Sigmoid colon (tissue), 7 donors: ENCODE measurements around the gene ARHGEF28. TPM values are rescaled to one million over a fixed set of nuclear protein-coding genes. Genes with fewer than 3 reads are reported as not detected.

Source experiments
- DNase-seq: peaks from one replicate; pipeline ENCODE4 v3.0.0-alpha.2; 2019
- H3K27ac ChIP-seq, 4 donors: fragments of 200-600 bp; sonication (generic); one replicate each; pipeline ENCODE4 v1.5.1; 2016 to 2019; ENCODE audit warnings: mild to moderate bottlenecking in 1 of 4
- H3K27me3 ChIP-seq, 3 donors: fragments of 200-600 bp; sonication (generic); one replicate each; pipeline ENCODE4 v1.5.1; 2019; ENCODE audit warnings: mild to moderate bottlenecking in 1 of 3
- H3K36me3 ChIP-seq, 4 donors: fragments of 200-600 bp; sonication (generic); one replicate each; pipeline ENCODE4 v1.5.1; 2016 to 2019
- H3K4me1 ChIP-seq, 4 donors: fragments of 200-600 bp; sonication (generic); one replicate each; pipeline ENCODE4 v1.5.1; 2017 to 2019
- H3K4me3 ChIP-seq, 4 donors: fragments of 200-600 bp; sonication (generic); one replicate each; pipeline ENCODE4 v1.5.1; 2017 to 2019; ENCODE audit warnings: mild to moderate bottlenecking in 2 of 4, moderate library complexity in 1 of 4
- H3K9me3 ChIP-seq, 4 donors: fragments of 200-600 bp in 3 of 4; sonication (generic) in 3 of 4; one replicate each; pipeline versions ENCODE4 v1.5.1 to v1.6.1; 2013 to 2019
- CTCF ChIP-seq, 4 experiments: fragments of 450-650 bp in 3 of 4; fragments of 200-600 bp in 1 of 4; IDR thresholded peaks; one replicate each; pipeline ENCODE4 v1.5.1; 2016 to 2019; ENCODE audit warnings: antibody characterized with exemption in 4 of 4, mild to moderate bottlenecking in 3 of 4, moderate library complexity in 2 of 4
- EP300 ChIP-seq, 4 donors: sonication (generic); formaldehyde crosslinking; IDR thresholded peaks; one replicate each; pipeline ENCODE4 v1.6.1; 2017; ENCODE audit warnings: antibody characterized with exemption in 4 of 4
- POLR2A ChIP-seq, 2 donors: fragments of 450-650 bp; IDR thresholded peaks; one replicate each; pipeline ENCODE4 v1.6.1; 2016; ENCODE audit warnings: antibody characterized with exemption in 2 of 2, mild to moderate bottlenecking in 2 of 2, moderate library complexity in 2 of 2
- POLR2AphosphoS5 ChIP-seq, 4 donors: sonication (generic); formaldehyde crosslinking; IDR thresholded peaks; one replicate each; pipeline ENCODE4 v1.6.1; 2017; ENCODE audit warnings: antibody characterized with exemption in 4 of 4
- WGBS, 2 donors: extraction: QIAGEN DNeasy Blood & Tissue Kit; methylation state at CpG; one replicate each; pipeline ENCODE4 v1.1.7; 2013; 5-methylcytosine and 5-hydroxymethylcytosine counted together
- intact Hi-C: fragments of 100-400 bp; cut with DNase I; formaldehyde crosslinking; loops from one replicate; pipeline ENCODE4 v1.15.1; 2023
- polyA plus RNA-seq, 3 donors: library from polyadenylated mRNA; stranded (reverse); fragments of 200-250 nt; gene quantifications; one replicate each; pipeline ENCODE4 v1.2.3, GENCODE V29; 2013
- total RNA-seq, 4 donors: library from RNA; depleted of rRNA; stranded (reverse); fragments of >200 nt; gene quantifications; one replicate each; pipeline ENCODE4 v1.1.0, GENCODE V29; 2016
- donor health status: healthy with polysubstance abuse.
- donor health status: Bipolar disorder and iron deficiency.
- donor health status: healthy.

ARHGEF28 gene
- total and polyA plus RNA-seq, 7 donors = 3.0 to 6.9 (median 3.7) TPM

- Histone ChIP-seq H3K27me3 (no peaks in the 10 kb centered on the region), H3K36me3 (no peaks in the 10 kb centered on the region), H3K4me3 (no peak overlapping the region), H3K27ac (no peak overlapping the region), H3K4me1 (no peaks in the 10 kb centered on the region), H3K9me3 (no peaks in the 10 kb centered on the region)
- DNase-seq = no peak
- 76 to 93% methylated on average over 7 of the region's 7 CpGs for WGBS, 2 donors
- intact Hi-C loops = no loop called here
- TF ChIP-seq EP300 (IDR thresholded peaks at IDR 0.05) = no peak
- TF ChIP-seq CTCF (IDR thresholded peaks at IDR 0.05) = no peak
- TF ChIP-seq POLR2A (IDR thresholded peaks at IDR 0.05) = no peak
- no peak for TF ChIP-seq POLR2AphosphoS5 (IDR thresholded peaks at IDR 0.05)
Observed at GRCh38 chr5:73922875-73923557, 297.0 kb downstream of the ARHGEF28 start.

- no peak overlapping the region for H3K27ac ChIP-seq
- TF ChIP-seq POLR2A (IDR thresholded peaks at IDR 0.05) (no peak), POLR2AphosphoS5 (IDR thresholded peaks at IDR 0.05) (no peak), EP300 (IDR thresholded peaks at IDR 0.05) (no peak), CTCF (IDR thresholded peaks at IDR 0.05) (no peak)
- no peaks in the 10 kb centered on the region for H3K27me3 ChIP-seq
- no peaks in the 10 kb centered on the region for H3K36me3 ChIP-seq
- no peak for DNase-seq
- H3K4me3 ChIP-seq = no peak overlapping the region
- 95 to 97% methylated on average over 7 of the region's 7 CpGs for WGBS, 2 donors
- H3K4me1 ChIP-seq = no peaks in the 10 kb centered on the region
- intact Hi-C loops = no loop called here
- no peaks in the 10 kb centered on the region for H3K9me3 ChIP-seq
Observed at GRCh38 chr5:73928476-73929070, 302.6 kb downstream of the ARHGEF28 start.

GRCh38 chr5:73935719-73936118 is 309.7 kb downstream of the ARHGEF28 start:
- Histone ChIP-seq H3K27ac (no peak overlapping the region), H3K4me1 (peaks cover 0 to 6% (median 0%) of the 10 kb centered on the region in 4 donors), H3K4me3 (no peak overlapping the region), H3K9me3 (no peaks in the 10 kb centered on the region), H3K36me3 (no peaks in the 10 kb centered on the region), H3K27me3 (no peaks in the 10 kb centered on the region)
- TF ChIP-seq CTCF (IDR thresholded peaks at IDR 0.05) (no peak), POLR2AphosphoS5 (IDR thresholded peaks at IDR 0.05) (no peak), POLR2A (IDR thresholded peaks at IDR 0.05) (no peak), EP300 (IDR thresholded peaks at IDR 0.05) (no peak)
- 86 to 90% methylated on average over 4 of the region's 4 CpGs for WGBS, 2 donors
- intact Hi-C loops = no loop called here
- no peak for DNase-seq

GRCh38 chr5:73938280-73938937 is 312.4 kb downstream of the ARHGEF28 start:
- no peak for DNase-seq
- H3K4me1 ChIP-seq = peaks cover 0 to 6% (median 0%) of the 10 kb centered on the region in 4 donors
- H3K9me3 ChIP-seq = peaks cover 0 to 5% (median 0%) of the 10 kb centered on the region in 4 donors
- no peak overlapping the region for H3K27ac ChIP-seq
- intact Hi-C loops = no loop called here
- TF ChIP-seq POLR2AphosphoS5 (IDR thresholded peaks at IDR 0.05) (no peak), EP300 (IDR thresholded peaks at IDR 0.05) (no peak), CTCF (IDR thresholded peaks at IDR 0.05) (no peak), POLR2A (IDR thresholded peaks at IDR 0.05) (no peak)
- no peak overlapping the region for H3K4me3 ChIP-seq
- WGBS, 2 donors = 71 to 89% methylated on average over 5 of the region's 5 CpGs
- no peaks in the 10 kb centered on the region for H3K36me3 ChIP-seq
- H3K27me3 ChIP-seq = no peaks in the 10 kb centered on the region
